AG08396 (cell line): ENCODE data around the gene PIGR.
"Not testable (repeated sequence)": the region's sequence is repeated elsewhere in the genome, so short reads cannot be mapped to it uniquely, and the experiment has no call there.

Experiments used
- DNase-seq: peaks from one replicate; pipeline ENCODE4 v3.0.0; 2012; ENCODE audit warnings: low spot score, mixed read lengths

The PIGR gene

DNA sequence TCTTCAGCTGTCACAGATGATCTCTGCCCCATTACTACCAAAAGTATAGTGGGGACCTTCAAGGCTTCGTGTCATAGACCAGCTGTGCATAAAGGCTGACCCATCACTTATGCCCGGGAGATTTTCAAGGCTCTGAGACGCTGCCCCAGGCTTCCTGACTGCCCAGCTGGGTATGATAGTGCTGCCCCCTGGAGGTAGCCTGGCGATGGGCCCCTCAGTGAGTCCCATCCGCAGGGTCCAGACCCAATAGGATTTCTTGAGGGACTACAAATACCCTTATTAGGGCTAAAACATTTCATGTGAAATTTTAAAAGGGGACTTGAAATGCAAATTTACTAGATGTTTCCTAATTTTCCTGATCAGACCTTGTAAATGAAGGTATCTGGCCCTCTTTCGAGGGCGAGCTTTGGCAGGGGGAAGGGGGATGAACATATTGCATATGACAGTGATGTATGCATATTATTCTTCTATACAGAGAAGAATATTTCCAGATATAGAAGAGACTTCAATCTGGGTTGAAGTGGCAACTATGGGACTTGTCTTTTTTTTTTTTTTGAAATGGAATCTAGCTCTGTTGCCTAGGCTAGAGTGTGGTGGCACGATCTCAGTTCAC is 12.8 kb downstream of the PIGR start:
- DNase-seq, result peak; percentile 41

GRCh38 chr1:206932177-206932576 is 14.1 kb downstream of the PIGR start:
- DNase-seq, result no peak

GRCh38 chr1:206931709-206932108 is 14.6 kb downstream of the PIGR start:
- DNase-seq, result no peak

DNA sequence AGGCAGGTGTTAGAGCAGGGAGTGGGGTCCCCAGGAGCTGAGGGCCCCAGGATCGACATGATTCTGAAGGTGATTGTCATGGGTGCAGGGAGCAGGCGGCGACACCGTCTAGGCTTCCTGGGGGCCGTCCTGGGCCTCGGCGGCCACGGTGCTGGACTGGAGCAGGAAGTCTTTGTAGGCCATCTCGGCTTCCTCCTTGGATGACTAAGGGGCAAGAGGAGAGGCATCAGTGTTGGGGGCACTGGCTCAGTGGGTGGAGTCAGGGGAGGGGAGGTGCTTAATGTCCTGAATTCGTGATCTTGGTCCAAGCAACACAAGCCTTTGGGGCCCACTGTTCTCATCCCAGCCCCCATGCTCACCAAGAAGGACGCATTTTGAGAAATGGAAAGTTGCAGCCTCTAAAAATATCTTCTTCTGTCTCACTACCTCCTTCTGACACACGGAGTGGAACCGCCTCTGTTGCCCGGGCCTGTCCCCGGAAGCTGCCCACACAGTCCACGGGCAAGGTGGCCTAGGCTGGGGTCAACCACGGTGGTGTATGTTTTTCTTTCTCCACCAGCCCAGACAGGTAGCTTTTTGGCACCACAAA is 16.0 kb downstream of the PIGR start:
- no peak for DNase-seq

DNA sequence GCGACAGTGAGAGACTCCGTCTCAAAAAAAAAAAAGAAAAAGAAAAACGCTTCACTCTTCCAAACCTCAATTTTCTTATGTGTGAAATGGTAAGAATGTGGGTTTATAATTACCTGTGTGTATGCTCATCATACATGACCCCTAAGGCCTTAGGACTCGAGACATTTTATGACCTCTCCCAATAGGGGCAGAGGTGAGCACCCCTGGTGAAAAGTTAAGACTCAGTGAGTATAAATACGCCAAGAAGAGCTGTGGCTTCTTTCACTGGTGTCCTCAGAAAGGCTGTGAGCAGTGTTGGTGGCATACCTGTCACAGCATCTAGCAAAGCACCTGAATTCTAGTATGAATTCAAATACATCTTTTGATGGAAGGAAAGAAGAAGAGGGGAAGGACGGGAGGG is 16.7 kb downstream of the PIGR start:
- DNase-seq, result no peak

DNA sequence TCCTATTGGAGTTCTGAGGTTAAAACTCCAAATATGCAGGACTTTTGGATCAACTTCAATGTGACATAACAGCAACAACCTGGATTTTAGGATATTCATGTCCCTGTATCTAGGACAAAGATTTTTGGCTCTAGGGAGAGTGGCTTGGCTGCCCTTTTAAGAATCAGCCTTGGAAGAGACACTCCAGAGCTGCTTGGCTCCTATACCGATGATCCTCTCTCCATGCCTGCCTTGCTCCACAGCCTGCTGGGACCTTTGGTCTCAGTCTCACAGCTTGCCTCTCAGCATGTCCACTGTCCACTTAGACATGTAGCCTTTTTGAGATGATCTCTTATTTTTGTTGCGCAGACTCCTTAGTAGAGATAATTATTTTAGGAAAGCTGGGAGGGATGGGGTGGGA is 20.0 kb downstream of the PIGR start:
- no peak for DNase-seq

GRCh38 chr1:206925106-206925736 is 21.0 kb downstream of the PIGR start:
- no peak for DNase-seq

DNA sequence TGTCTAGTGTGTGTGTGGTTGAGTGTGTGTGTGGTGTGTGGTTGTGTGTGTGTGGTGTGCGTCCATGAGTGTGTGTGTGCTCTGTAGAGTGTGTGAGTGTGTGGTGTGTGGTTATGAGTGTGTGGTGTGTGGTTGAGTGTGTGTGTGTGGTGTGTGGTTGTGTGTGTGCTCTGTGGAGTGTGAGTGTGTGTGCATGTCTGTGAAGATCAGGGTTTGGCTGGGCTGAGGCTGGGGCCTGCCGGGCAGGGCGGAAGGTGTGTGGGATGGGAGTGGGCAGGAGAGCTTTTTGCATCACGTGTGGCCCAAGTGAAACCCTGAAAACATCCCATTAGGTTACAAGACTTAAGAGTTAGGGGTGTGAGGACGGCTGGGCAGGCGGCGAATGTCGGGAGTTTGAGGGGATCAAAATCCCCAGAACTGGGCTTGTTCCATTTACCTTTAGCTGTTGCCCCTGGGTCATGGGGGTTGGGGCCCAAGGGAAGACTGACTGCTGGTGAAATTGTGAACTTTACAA is 21.6 kb downstream of the PIGR start:
- no peak for DNase-seq

DNA sequence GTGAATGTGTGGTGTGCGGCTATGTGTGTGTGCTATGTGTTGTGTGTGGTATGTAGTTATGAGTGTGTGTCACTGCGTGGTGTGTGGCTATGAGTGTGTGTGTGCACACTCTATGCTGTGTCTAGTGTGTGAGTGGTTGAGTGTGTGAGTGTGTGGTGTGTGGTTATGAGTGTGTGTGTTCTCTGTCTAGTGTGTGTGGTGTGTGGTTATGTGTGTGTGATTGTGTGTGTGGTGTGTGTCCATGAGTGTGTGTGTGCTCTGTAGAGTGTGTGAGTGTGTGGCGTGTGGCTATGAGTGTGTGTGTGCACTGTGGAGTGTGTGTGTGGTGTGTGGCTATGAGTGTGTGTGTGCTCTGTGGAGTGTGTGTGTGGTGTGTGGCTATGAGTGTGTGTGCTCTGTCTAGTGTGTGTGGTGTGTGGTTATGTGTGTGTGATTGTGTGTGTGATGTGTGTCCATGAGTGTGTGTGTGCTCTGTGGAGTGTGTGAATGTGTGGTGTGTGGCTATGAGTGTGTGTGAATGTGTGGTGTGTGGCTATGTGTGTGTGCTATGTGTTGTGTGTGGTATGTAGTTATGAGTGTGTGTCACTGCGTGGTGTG is 22.2 kb downstream of the PIGR start:
- DNase-seq, result not testable (repeated sequence)

GRCh38 chr1:206923009-206923960 is 23.0 kb downstream of the PIGR start:
- DNase-seq, result no peak

GRCh38 chr1:206922524-206922923 is 23.7 kb downstream of the PIGR start:
- DNase-seq, result no peak

- no peak for DNase-seq
These were observed 24.4 kb downstream of the PIGR start, which contains the start of gene FCMR for GRCh38 chr1:206921772-206922265. Gene FCMR (minus strand): TSS chr1:206921941. CDS start chr1:206921854, 87 bp downstream.

GRCh38 chr1:206918076-206918475 is 28.2 kb downstream of the PIGR start:
- DNase-seq, result no peak

DNA sequence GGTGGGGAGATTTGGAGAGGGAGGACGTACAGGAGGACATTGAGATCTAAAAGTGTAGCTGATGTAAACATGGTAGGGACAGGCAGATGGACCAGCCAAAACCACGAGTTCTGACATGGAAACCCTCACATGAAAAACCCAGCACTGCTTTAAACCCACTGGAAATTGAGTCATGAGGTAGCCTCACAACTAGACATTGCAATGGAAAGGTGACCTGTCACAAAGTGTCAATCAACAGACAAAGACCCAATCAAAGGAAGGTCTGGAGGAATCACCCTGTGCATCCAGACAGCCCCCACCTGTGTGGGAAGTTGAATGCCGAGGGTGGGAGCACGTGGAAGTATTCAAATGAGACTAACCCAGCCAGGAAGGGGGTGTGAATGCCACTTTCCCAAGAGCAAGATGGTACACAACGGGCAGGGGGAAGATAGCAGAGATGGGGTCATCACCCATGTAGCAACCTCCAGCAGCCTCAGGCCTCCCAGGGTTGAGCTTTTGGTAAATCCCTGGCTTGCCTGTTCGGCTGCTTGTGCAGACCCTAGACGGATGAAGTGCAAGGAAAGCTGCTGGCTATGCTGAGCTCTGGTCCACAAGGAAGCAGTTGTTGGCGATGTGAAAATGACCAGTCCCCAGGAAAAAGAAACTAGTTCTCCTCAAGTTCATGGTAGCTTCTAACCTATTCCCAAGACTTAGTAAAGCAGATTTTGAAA is 30.1 kb downstream of the PIGR start:
- DNase-seq, result no peak

- DNase-seq, result no peak
These were observed 31.1 kb downstream of the PIGR start for GRCh38 chr1:206915030-206915735.

GRCh38 chr1:206913766-206914537 is 32.3 kb downstream of the PIGR start:
- DNase-seq, result no peak

DNA sequence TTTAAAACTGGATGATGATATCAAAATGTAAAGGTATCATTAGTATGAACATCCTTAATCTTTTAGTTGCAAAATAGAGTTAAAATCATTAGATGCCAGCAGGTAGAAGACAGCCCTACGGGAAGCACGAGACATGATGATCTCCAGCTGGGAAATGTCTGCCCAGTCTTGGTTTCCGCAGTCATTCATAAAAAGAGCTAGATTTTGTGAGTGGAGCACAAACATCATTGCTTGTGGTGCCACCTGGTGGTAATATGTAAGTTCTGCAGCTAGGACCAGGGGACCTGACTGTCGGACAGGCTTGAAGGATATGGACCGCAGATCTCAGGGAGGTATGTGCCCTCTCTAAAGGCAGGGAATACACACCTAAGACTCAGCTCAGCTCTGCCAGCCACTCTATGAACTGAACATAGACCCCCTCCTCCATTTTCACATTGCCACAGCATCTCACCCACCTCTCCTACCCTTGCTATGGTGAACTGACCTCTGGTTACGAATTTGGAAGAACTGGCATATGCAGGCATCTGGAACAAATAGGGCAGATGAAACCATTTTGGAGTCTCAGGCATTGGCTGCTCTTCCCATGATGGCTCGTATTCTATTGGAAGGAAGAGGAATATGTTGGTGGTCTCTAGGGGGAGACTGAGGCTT is 33.7 kb downstream of the PIGR start:
- DNase-seq, result peak; percentile 84

GRCh38 chr1:206911064-206911663 is 35.1 kb downstream of the PIGR start:
- peak; percentile 80 for DNase-seq
